Raji (cell line): ENCODE data around the gene INTU.

Experiments used
- POLR2A ChIP-seq: IDR thresholded peaks from 2 replicates; pipeline ENCODE4 v1.6.1; 2011; ENCODE audit warnings: low read depth, low read length, control low read depth; ENCODE audit not compliant: insufficient read depth

Gene INTU

DNA sequence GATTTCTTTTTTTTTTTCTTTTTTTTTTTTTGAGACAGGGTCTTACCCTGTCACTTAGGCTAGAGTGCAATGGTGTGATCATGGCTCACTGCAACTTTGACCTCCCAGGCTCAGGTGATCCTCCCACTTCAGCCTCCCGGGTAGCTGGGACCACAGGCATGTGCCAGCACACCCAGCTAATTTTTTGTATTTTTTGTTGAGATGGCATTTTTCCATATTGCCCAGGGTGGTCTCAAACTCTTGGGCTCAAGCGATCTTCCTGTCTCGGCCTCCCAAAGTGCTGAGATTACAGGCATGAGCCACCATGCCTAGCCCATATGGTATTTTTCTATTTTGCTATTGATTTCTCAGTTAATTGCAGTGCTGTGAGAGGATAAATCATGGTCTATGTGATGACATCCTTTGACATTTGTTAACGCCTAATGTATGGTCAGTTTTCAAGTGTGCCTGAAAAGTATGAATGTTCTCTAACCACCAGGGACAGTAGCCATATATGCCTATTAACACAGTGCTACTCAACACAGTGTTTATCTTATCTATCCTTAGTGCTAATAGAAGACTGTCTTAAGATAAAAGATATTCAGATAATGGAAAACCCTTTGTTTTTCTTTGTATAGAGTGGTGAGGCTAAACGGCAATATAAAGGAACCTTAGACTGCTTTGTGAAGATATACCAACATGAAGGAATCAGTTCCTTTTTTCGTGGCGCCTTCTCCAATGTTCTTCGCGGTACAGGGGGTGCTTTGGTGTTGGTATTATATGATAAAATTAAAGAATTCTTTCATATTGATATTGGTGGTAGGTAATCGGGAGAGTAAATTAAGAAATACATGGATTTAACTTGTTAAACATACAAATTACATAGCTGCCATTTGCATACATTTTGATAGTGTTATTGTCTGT, 140.3 kb downstream of the INTU start:
- TF ChIP-seq POLR2A: no peak

DNA sequence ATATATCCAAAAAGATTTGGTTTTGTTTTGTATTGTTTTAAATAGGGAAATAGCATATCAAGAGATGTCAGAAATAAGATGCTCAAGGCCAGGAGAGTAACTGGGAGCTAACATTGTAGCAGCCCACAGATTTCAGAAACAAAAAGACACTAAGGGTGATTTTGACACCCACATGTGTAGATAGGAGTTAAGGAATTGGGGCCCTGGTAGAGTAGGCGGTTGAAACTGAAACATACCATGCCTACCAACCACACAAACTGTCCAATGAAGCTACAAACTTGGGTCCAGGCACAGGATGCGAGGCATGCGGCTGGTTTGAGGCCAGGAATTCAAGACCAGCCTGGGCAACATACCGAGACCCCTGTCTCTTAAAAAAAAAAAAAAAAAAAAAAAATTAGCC, 143.1 kb downstream of the INTU start:
- no peak for TF ChIP-seq POLR2A
